ENCODE data around the gene SNED1. TPM values are rescaled to one million over a fixed set of nuclear protein-coding genes. Genes with fewer than 3 reads are reported as not detected.

The SNED1 gene
- total RNA-seq, 1 donor: 8.2 TPM

DNA sequence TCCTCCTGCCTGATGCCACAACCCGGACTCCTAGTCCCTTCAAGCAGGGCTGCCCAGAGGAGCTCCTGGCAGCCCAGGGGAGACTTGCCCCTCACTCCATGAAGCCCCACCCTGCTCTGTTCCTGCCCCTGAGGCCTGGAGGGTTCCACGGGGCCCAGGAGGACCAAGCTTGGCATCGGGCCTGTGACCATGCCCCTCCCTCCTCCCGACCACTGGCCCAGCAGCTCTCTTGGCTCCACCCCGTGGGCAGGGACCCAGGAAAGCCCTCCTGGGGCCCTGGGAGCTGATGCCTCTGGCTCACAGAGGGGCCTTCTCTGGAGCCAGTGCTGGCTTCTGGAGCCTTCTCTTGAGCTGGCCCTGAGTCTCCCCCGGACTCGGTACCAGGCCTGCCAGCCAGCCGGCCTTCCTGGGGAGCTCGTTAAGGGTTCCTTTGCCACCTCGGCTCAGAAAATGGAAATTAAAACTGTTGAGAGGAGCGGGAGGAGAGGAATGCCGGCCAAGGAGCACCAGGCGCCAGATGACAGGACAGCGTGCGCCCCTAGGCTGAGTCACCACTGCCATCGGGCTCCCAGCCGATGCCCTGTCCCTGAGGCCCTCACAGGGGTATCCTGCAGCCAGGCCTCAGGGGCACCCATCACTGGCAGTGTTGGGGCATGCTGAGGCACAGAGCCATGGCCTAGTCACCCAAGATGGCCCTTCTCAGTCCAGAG, 40.6 kb upstream of the SNED1 start:
- no peaks in the 10 kb centered on the region for H3K9me3 ChIP-seq (ENCODE audit: low read depth, low read length)
- no peak overlapping the region for H3K4me3 ChIP-seq (ENCODE audit: low read length)
- no peaks in the 10 kb centered on the region for H3K27me3 ChIP-seq (ENCODE audit: insufficient read depth, low read length)
- H3K4me1 ChIP-seq (ENCODE audit: insufficient read depth, low read length): peaks cover 6% of the 10 kb centered on the region

DNA sequence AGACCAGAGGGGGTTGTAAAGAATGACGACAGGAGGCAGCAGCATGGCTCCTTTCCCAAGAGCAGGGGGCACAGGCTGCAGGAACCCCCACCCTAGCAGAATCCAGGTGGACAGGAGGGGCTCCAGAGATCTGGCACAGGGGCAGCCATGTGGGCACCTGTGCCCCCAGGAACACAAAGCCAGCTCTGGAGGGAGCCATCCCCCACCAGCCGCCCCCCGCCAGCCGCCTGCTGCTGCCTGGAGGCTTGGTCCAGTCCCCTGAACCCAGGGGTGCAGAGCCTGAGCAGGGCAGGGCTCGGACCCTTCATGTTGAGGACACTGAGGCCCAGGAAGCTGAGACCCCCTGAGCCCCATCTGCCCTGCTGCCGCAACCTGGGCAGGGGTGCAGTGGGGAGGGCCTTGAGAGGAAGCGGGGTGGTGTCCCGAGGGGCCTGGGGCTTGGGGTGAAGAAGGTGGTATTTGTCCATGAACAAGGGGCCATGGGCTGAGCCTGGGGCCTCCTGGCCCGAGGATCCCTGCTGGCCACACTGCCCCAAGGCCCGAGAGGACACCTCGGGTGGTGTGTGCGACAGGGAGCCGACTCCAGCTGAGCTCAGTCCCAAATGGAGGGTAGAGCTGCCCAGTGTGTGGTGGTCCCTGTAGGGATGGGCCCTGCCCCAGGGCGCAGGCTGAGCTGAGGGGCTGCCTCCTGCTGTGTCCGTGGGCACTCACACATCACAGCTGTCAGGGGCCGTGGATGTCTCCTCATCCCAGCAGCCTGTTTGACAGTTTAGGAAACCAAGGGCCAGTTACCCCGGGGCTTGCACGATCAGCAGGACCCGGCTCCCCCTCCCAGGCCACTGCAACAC, 39.8 kb upstream of the SNED1 start:
- H3K4me1 ChIP-seq (ENCODE audit: insufficient read depth, low read length): peaks cover 6% of the 10 kb centered on the region
- no peak overlapping the region for H3K4me3 ChIP-seq (ENCODE audit: low read length)
- no peaks in the 10 kb centered on the region for H3K9me3 ChIP-seq (ENCODE audit: low read depth, low read length)
- H3K27me3 ChIP-seq (ENCODE audit: insufficient read depth, low read length): no peaks in the 10 kb centered on the region

DNA sequence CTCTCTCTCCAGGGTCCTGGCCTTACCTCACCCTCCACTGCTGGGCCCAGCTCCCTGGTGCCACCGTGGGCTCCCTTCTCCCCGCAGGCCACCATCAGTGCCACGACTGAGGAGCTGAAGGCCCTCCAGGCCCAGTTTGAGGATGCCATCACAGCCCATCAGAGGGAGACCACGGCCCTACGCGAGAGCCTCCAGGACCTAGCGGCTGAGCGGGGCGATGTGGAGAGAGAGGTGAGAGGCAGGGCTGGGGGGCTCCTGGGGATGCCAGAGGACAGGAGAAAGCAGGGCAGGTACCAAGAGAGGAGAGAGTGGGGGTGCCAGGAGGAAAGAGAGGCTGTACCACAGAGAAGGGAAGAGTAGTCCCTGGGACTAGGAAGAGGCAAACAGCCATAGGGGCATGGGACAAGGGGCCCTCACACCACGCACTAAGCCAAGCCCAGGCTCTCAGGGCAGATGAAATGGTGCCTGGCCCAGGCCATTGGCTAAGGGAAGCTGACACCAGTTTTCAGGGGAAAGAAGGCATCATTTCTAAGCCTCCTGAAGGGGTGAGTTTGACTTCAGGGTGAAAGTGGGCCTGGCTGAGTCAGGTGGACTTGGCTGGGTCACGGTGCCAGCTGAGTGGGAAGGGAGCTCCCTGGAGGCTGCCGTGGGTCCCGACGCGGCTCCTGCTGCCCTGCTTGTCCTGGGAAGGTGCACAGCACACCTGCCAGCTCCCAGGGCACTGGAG, 39.0 kb upstream of the SNED1 start:
- H3K4me3 ChIP-seq (ENCODE audit: low read length): no peak overlapping the region
- no peaks in the 10 kb centered on the region for H3K27me3 ChIP-seq (ENCODE audit: insufficient read depth, low read length)
- no peaks in the 10 kb centered on the region for H3K9me3 ChIP-seq (ENCODE audit: low read depth, low read length)
- H3K4me1 ChIP-seq (ENCODE audit: insufficient read depth, low read length): peaks cover 6% of the 10 kb centered on the region

DNA sequence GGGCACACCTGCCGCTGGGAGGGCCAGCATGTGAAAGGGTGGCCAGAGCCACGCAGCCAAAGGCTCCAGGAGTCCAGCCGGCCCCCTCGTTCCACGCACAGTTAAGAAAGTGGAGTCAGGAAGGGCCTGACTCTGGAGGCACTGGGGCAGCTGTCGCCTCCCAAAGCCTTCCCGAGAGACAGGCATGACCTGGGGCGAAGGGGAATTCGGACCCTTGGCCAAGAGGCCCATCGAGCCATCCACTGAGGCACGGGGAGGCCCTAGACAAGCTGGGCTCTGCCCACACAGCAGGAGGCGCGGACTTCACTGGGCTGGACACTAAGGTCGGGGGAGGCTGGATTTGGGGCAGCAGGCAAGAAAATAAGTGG, 38.5 kb upstream of the SNED1 start:
- Histone ChIP-seq H3K4me3 (ENCODE audit: low read length) (no peak overlapping the region), H3K4me1 (ENCODE audit: insufficient read depth, low read length) (peaks cover 12% of the 10 kb centered on the region), H3K27me3 (ENCODE audit: insufficient read depth, low read length) (no peaks in the 10 kb centered on the region), H3K9me3 (ENCODE audit: low read depth, low read length) (no peaks in the 10 kb centered on the region)

DNA sequence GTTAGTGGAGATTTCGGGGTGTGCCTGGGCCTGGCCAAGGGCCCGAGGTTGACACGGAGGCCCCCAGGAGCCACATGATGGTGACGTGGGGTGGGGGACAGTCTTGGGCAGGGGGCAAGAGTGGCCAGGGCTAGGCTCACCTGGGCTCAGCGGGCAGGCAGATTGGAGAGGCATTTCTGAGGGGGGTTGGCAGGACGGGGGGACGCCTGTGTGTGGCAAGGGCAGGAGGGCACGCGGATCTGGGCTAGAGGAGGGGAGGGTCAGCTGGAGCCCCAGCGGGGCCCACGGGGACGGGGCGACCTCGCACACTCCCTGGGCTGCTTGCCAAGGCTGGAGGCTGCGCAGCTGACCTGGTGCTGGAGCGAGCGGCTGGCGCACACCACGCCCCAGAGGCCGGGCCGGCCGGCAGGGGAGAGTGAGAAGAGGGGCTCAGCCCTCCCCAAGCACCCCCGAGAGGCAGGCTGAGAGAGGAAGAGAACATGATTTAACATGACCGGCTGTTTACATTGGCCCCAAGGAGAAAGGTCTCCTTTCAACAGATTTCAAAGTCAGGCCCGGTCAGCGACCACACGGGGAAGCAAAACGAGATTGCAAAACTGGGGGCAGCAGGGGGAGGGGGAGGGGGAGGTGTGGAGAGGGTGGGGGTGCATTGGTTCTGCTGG, 38.0 kb upstream of the SNED1 start:
- Histone ChIP-seq H3K9me3 (ENCODE audit: low read depth, low read length) (no peaks in the 10 kb centered on the region), H3K4me1 (ENCODE audit: insufficient read depth, low read length) (peaks cover 16% of the 10 kb centered on the region), H3K4me3 (ENCODE audit: low read length) (no peak overlapping the region), H3K27me3 (ENCODE audit: insufficient read depth, low read length) (no peaks in the 10 kb centered on the region)

DNA sequence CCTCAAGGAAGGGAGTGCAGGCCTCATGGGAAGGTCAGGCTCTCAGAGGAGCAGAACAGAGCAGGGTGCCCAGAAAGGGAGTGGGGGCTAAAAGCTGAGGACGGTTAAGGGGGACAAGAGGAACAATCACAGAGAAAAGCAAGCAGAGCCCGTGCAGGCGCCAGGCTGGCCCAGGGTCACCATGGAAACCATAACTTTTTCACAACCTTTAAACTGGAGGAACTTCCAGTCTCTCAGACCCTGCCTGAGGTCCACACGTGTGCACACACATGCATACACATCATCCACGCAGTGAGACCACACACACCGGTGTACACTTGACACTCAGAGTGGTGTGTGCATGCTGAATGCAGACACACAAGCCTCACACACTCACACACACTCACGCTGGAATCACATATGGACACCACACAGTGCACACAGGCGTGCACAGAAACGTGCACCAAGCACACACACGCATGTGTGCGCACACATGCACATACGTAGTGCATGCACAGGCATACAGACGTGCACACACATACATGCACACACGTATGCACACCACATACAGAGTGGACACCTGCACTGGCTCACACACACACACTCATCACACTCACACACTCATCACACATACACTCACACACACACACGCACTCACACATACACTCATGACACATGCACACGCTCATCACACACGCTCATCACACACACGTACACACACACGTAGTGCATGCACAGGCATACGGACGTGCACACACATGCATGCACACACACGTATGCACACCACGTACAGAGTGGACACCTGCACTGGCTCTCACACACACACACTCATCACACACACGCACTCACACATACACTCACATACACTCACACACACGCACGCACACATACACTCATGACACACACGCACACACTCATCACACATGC, 37.2 kb upstream of the SNED1 start:
- H3K9me3 ChIP-seq (ENCODE audit: low read depth, low read length): no peaks in the 10 kb centered on the region
- H3K4me3 ChIP-seq (ENCODE audit: low read length): no peak overlapping the region
- H3K27me3 ChIP-seq (ENCODE audit: insufficient read depth, low read length): no peaks in the 10 kb centered on the region
- peaks cover 18% of the 10 kb centered on the region for H3K4me1 ChIP-seq (ENCODE audit: insufficient read depth, low read length)

- H3K4me3 ChIP-seq (ENCODE audit: low read length): no peak overlapping the region
- no peaks in the 10 kb centered on the region for H3K9me3 ChIP-seq (ENCODE audit: low read depth, low read length)
- H3K4me1 ChIP-seq (ENCODE audit: insufficient read depth, low read length): peaks cover 18% of the 10 kb centered on the region
- no peaks in the 10 kb centered on the region for H3K27me3 ChIP-seq (ENCODE audit: insufficient read depth, low read length)
Observed at GRCh38 chr2:240961910-240962299, 36.5 kb upstream of the SNED1 start.

- Histone ChIP-seq H3K27me3 (ENCODE audit: insufficient read depth, low read length) (no peaks in the 10 kb centered on the region), H3K9me3 (ENCODE audit: low read depth, low read length) (no peaks in the 10 kb centered on the region), H3K4me1 (ENCODE audit: insufficient read depth, low read length) (peaks cover 18% of the 10 kb centered on the region), H3K4me3 (ENCODE audit: low read length) (no peak overlapping the region)
Observed at GRCh38 chr2:240962300-240963064, 35.9 kb upstream of the SNED1 start.

DNA sequence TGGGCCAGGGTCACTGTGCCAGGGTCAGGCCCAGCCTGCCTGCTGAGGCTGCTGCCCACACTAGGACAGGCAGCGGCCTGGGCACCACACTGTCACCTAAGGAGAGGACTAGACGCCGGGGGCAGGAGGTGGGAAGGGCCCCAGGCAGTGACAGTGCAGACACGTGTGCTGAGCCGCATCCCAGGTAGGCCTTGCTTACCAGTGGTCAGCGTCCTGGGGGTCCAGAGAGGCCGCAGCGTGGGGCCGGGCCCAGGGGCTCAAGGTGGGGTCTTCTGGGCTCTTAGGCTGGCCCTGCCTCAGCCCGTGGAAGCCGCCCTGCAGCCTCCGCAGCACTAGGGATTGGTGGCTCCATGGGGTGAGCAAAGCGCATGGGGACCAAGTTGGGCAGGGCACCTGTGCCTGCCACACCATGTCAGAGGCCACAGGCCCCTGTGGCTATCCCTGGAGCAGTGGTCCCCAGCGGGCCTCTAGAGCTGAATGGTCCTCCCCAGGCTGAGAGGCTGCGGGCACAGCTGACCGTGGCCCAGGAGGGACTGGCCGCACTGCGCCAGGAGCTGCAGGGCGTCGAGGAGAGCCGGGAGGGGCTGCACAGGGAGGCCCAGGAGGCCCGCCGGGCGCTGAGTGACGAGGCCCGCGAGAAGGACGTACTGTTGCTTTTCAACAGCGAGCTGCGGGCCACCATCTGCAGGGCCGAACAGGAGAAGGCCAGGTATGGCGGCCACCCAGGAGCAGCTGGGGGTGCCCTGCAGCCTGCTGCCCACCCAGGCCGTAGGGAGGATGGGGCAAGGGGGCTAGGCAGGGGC, 35.2 kb upstream of the SNED1 start:
- H3K27me3 ChIP-seq (ENCODE audit: insufficient read depth, low read length): no peaks in the 10 kb centered on the region
- no peaks in the 10 kb centered on the region for H3K9me3 ChIP-seq (ENCODE audit: low read depth, low read length)
- H3K4me3 ChIP-seq (ENCODE audit: low read length): no peak overlapping the region
- peaks cover 18% of the 10 kb centered on the region for H3K4me1 ChIP-seq (ENCODE audit: insufficient read depth, low read length)

DNA sequence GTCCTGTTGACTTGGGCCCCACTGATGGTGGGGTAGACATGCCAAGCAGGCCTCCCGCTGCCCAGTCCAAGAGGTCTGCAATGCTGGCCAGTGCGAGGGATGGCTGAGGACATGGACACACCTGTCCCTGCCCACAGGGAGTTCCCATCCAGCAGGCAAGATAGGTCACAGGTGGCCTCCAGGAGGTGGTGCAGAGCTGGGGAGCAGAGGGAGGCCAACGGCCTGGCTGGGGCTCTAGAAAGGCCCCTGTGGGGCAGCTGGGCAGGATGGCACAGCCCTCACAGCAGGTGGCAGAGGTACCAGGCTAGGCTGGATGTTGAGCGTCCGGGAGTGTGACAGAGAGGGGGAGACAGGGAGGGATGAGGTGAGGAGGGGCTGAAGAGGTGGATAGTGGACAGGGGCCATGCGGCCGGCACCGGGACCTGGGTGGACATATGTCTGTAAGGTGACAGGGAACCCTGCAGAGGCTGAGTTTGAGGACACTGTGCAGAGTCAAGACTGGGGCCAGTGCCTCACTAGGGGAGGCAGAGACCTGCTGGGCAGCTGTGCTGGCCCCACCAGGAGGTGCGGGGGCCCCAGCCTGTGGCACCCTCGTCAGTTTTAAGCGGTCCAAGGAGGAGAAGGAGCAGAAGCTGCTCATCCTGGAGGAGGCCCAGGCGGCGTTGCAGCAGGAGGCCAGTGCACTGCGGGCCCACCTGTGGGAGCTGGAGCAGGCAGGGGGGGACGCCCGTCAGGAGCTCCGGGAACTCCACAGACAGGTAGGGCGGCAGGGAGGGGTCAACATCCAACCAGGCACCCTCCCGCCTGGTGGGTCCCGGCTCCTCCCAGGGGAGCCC, 34.3 kb upstream of the SNED1 start:
- H3K27me3 ChIP-seq (ENCODE audit: insufficient read depth, low read length): no peaks in the 10 kb centered on the region
- H3K9me3 ChIP-seq (ENCODE audit: low read depth, low read length): no peaks in the 10 kb centered on the region
- H3K4me3 ChIP-seq (ENCODE audit: low read length): no peak overlapping the region
- H3K4me1 ChIP-seq (ENCODE audit: insufficient read depth, low read length): peaks cover 18% of the 10 kb centered on the region

DNA sequence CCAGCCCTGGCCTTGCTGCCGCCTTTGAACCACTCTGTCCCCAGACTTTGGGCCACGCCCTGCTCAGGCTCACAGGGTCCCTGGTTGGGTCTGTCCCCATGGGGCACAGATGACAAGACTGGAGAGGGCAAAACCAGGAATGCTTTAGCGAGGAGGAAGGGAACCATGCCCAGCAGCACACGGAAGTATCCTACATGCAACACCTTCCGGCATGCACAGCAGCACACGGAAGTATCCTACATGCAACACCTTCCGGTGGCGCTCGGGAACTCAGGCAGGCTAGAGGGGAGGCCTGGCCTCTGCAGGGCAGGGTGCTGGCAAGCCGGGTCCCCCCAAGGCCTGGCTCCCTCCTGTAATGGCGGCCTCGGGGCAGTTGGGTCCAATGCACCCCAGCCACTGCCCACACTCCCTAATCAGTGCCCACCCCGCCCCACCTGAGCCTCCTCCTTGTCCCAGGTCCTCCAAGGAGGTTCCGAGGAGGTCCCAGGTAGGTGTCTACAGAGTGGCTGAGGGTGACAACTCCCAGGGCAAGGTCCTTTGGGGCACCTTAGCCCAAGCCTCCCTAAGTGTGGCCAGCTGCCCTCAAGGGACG, 33.6 kb upstream of the SNED1 start:
- Histone ChIP-seq H3K4me3 (ENCODE audit: low read length) (no peak overlapping the region), H3K4me1 (ENCODE audit: insufficient read depth, low read length) (peaks cover 18% of the 10 kb centered on the region), H3K9me3 (ENCODE audit: low read depth, low read length) (no peaks in the 10 kb centered on the region), H3K27me3 (ENCODE audit: insufficient read depth, low read length) (no peaks in the 10 kb centered on the region)

DNA sequence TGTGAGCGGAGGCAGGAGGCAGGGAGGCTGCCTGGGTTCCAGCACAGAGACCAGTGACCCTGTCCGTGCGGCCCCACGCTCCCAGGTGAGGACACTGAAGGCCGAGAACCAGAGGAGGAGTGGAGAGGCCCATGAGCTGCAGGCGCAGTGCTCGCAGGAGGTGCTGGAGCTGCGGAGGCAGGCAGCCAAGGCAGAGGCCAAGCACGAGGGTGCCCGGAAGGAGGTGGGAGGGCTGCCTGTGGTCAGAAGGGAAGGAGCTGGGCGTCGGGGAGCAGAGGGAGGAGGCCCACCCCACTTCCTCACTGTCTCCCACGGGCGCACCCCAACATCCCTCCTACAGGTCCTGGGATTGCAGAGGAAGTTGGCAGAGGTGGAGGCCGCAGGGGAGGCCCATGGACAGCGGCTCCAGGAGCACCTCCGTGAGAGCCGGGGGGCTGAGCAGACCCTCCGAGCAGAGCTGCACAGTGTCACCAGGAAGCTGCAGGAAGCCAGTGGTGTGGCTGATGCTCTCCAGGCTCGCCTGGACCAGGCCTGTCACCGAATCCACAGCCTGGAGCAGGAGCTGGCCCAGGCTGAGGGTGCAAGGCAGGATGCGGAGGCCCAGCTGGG, 33.0 kb upstream of the SNED1 start:
- Histone ChIP-seq H3K4me3 (ENCODE audit: low read length) (no peak overlapping the region), H3K27me3 (ENCODE audit: insufficient read depth, low read length) (no peaks in the 10 kb centered on the region), H3K4me1 (ENCODE audit: insufficient read depth, low read length) (peaks cover 13% of the 10 kb centered on the region), H3K9me3 (ENCODE audit: low read depth, low read length) (no peaks in the 10 kb centered on the region)

Measured in mononuclear cell (primary cell).